Gastroesophageal sphincter (tissue), 3 donors: ENCODE data around the gene EGFR.

ENCODE experiments used
- CTCF ChIP-seq, 4 experiments: fragments of 200-600 bp in 2 of 4; fragments of 450-650 bp in 2 of 4; sonication (generic) in 1 of 4; IDR thresholded peaks; one replicate each; pipeline ENCODE4 v1.5.1; 2017 to 2019; ENCODE audit warnings: antibody characterized with exemption in 4 of 4, mild to moderate bottlenecking in 2 of 4, moderate library complexity in 2 of 4
- EP300 ChIP-seq: sonication (generic); formaldehyde crosslinking; IDR thresholded peaks from one replicate; pipeline ENCODE4 v1.6.1; 2017; ENCODE audit warnings: antibody characterized with exemption, mild to moderate bottlenecking
- POLR2A ChIP-seq, 2 donors: fragments of 450-650 bp; IDR thresholded peaks; one replicate each; pipeline ENCODE4 v1.6.1; 2017; ENCODE audit warnings: antibody characterized with exemption in 2 of 2, mild to moderate bottlenecking in 2 of 2, moderate library complexity in 1 of 2
- POLR2AphosphoS5 ChIP-seq: sonication (generic); formaldehyde crosslinking; IDR thresholded peaks from one replicate; pipeline ENCODE4 v1.6.1; 2017; ENCODE audit warnings: antibody characterized with exemption

- TF ChIP-seq CTCF (IDR thresholded peaks at IDR 0.05) (no peak), POLR2A (IDR thresholded peaks at IDR 0.05) (no peak), POLR2AphosphoS5 (no peak), EP300 (no peak)
These were observed 112.5 kb downstream of the EGFR start for GRCh38 chr7:55131142-55131929.
